ENCODE measurements around the gene SMPD3. TPM values are rescaled to one million over a fixed set of nuclear protein-coding genes. Genes with fewer than 3 reads are reported as not detected.
A peak's percentile ranks its signal among the peaks of the same experiment; 100 is the strongest.

Gene SMPD3
- total RNA-seq, 2 donors from 2014 or later: 0.19 TPM; not detected in 1

DNA sequence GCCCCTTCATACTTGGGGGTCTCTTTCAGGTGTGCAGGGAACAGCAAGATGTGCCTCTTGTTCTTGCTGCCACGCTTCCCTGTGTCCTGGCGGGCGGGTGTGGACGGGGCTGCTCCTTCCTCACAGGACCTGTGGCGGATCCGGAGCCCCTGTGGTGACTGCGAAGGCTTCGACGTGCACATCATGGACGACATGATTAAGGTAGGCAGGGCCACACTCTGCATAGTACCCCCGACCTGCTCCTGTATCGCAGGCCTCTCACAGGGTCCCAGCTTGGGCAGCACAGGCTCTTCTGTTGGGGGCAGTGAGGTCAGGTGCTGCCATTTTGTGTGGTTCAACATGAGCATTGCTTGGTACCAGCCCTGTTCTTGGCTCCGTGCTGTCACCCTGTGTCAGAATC, 94.9 kb downstream of the SMPD3 start:
- no peak overlapping the region for H3K4me3 Mint-ChIP-seq
- ATAC-seq (replicated peaks in 1 of 2) (no peak), DNase-seq (no peak)
- peaks cover 10 to 39% of the 10 kb centered on the region in 2 donors for H3K36me3 Mint-ChIP-seq (ENCODE audit: insufficient read depth in 2 of 2)
- H3K27ac Mint-ChIP-seq: no peak overlapping the region
- no peaks in the 10 kb centered on the region for H3K9me3 Mint-ChIP-seq
- no peaks in the 10 kb centered on the region for H3K27me3 Mint-ChIP-seq (ENCODE audit: low read depth)
- H3K4me1 Mint-ChIP-seq (ENCODE audit: low read depth): peaks cover 33% of the 10 kb centered on the region

DNA sequence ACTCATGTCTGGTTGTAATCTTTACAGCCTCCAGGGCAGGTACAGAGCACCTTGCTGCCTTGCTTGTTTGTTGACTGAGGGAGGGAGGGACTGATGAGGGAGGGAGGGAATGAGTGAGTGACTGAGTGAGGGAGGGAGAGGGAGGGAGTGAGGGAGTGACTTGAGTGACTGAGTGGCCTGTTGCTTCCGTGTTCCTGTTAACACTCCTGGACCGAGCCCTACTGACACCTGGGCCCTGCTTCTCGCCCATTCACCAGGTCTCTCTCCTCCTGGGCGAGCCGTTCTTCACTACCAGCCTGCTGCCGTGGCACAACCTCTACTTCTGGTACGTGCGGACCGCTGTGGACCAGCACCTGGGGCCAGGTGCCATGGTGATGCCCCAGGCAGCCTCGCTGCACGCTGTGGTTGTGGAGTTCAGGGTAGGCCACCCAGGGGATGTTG, 96.3 kb downstream of the SMPD3 start:
- H3K4me3 Mint-ChIP-seq: no peak overlapping the region
- ATAC-seq (replicated peaks in 1 of 2) (no peak), DNase-seq (no peak)
- no peak overlapping the region for H3K27ac Mint-ChIP-seq
- peaks cover 25% of the 10 kb centered on the region for H3K4me1 Mint-ChIP-seq (ENCODE audit: low read depth)
- H3K9me3 Mint-ChIP-seq: no peaks in the 10 kb centered on the region
- no peaks in the 10 kb centered on the region for H3K27me3 Mint-ChIP-seq (ENCODE audit: low read depth)
- H3K36me3 Mint-ChIP-seq (ENCODE audit: insufficient read depth in 2 of 2): peaks cover 10 to 40% of the 10 kb centered on the region in 2 donors

DNA sequence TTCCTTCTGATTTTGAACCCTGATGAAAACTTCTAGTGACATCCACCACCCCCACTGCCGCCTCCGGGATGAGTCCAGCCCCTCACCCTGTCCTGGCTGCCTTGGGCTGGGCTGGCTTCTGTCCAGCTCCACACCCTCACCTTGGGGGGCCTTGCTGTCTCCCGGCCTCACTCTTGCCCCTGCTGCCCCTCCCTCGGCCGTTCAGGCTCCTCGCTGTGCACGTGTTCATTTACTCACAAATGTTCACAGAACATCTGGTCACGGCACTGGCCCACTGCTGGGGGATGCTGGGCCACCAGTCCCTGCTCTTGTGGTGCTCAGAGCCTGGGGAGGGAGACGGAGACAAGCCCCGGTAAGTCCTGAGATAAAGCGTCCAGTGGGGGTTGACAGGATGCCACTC, 96.8 kb downstream of the SMPD3 start:
- Mint-ChIP-seq H3K9me3 (no peaks in the 10 kb centered on the region), H3K4me1 (ENCODE audit: low read depth) (peaks cover 20% of the 10 kb centered on the region), H3K27ac (no peak overlapping the region), H3K27me3 (ENCODE audit: low read depth) (no peaks in the 10 kb centered on the region), H3K36me3 (ENCODE audit: insufficient read depth in 2 of 2) (peaks cover 10 to 39% of the 10 kb centered on the region in 2 donors), H3K4me3 (no peak overlapping the region)
- DNase-seq (no peak), ATAC-seq (replicated peaks in 1 of 2) (no peak)

DNA sequence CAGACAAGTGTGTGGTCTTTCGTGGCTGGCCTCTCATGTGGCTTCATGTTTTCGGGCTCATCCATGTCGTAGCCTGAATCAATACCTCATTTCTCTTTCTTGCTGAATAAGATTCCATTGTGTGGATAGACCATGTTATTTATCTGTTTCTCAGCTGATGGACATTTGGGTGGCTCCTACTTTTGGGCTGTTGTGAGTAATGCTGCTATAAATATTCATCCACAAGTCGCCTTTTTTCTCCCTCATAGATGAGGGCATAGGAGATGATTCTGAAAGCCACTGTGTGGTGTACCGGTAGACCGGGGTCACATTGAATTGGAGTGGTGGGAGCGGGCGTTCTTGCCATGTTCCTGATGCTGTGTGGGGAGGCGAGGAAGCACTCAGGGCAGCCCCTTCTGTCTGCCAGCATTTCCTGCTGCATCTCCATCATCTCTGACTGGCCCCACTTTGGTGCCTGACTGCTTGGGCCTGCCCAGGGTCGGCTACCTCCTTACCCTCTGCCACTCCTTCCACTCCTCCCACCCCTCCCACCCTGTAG, 97.4 kb downstream of the SMPD3 start:
- Mint-ChIP-seq H3K9me3 (no peaks in the 10 kb centered on the region), H3K4me1 (ENCODE audit: low read depth) (peaks cover 14% of the 10 kb centered on the region), H3K36me3 (ENCODE audit: insufficient read depth in 2 of 2) (peaks cover 10 to 40% of the 10 kb centered on the region in 2 donors), H3K27ac (no peak overlapping the region), H3K27me3 (ENCODE audit: low read depth) (no peaks in the 10 kb centered on the region), H3K4me3 (no peak overlapping the region)
- DNase-seq (no peak), ATAC-seq (replicated peaks in 1 of 2) (no peak)

DNA sequence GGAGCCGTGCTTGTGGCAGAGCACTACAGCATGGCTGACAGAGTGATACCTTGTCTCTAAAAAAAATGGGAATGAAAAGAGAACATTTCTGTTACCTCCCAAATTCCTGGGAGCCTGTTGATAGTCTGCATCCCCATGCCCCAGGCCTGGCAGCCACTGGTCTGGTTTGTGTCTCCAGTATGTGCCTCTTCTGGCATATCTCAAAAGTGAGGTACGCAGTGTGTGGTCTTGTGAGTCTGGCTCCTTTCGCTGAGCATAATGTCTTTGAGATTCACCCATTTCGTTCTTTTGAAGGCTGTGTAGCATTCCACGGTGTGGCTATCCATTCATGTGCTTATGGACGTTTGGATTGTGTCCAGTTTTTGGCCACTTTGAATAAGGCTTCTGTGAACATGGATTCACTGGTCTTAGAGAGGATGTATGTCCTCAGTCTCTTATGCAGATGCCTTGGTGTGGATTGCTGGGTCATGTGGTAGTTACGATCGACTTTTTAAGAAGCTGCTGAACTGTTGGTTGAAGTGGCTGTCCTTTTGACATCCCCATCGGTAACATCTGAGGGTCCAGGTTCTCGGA, 98.4 kb downstream of the SMPD3 start:
- no peak overlapping the region for H3K27ac Mint-ChIP-seq
- no peaks in the 10 kb centered on the region for H3K9me3 Mint-ChIP-seq
- no peaks in the 10 kb centered on the region for H3K27me3 Mint-ChIP-seq (ENCODE audit: low read depth)
- no peak overlapping the region for H3K4me3 Mint-ChIP-seq
- peaks cover 9% of the 10 kb centered on the region for H3K4me1 Mint-ChIP-seq (ENCODE audit: low read depth)
- no peak for DNase-seq
- no peak for ATAC-seq (replicated peaks in 1 of 2)
- peaks cover 6 to 38% of the 10 kb centered on the region in 2 donors for H3K36me3 Mint-ChIP-seq (ENCODE audit: insufficient read depth in 2 of 2)

DNA sequence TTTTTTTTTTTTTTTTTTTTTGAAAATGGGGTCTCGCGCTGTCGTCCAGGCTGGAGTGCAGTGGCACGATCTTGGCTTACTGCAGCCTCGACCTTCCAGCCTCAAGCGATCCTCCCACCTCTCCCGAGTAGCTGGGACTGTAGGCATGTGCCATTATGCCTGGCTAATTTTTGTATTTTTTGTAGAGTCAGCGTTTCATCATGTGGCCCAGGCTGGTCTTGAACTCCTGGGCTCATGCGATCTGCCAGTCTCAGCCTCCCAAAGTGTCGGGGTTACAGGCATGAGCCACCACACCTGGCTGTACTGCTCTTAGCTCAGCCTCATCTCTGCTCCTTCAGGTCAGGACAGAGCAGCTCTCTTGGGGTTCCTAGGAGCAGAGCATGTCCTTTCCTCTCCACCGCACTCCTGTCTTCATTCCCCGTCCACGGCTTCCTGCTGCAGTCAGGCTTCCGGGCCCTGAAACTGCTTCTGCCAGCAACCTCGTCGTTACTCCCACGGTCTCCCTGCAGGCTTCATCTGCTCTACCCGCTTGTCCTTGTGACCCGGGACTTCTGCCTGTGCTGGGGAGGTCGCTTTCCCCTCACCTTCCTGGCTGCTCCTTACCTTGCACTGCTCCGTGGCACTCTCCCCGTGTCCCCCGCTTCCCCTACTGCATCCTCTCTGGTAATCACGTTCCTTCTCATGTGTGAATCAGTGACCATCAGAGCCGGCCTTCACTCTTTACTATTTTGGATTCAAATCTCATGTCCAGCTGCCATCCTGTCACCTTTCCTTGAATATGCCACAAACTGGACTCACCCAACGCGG, 99.5 kb downstream of the SMPD3 start:
- DNase-seq: no peak
- Mint-ChIP-seq H3K4me1 (ENCODE audit: low read depth) (peaks cover 4% of the 10 kb centered on the region), H3K27ac (no peak overlapping the region), H3K36me3 (ENCODE audit: insufficient read depth in 2 of 2) (peaks cover 7 to 31% of the 10 kb centered on the region in 2 donors), H3K27me3 (ENCODE audit: low read depth) (no peaks in the 10 kb centered on the region), H3K4me3 (no peak overlapping the region), H3K9me3 (no peaks in the 10 kb centered on the region)
- no peak for ATAC-seq (replicated peaks in 1 of 2)

DNA sequence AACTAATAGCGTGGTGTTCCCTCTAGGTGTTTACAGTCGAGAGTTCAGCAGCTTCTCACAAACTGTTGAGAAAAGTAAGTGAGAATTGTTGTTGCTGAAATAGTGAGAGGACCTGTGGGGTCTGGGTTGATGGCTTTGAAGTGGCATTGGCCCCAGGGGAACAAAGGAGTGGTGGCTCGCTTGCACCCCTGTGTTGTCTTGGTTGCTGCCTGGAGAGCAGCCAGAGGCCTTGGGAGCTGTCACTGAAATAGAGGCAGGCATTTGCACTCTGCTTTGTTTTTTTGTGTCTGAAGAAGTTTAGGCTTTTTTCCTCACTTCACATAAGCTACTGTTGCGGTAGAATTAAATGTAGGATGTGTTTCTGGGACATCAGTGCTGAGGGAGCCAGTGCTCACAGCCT, 100.7 kb downstream of the SMPD3 start:
- Mint-ChIP-seq H3K4me1 (ENCODE audit: low read depth) (peaks cover 4% of the 10 kb centered on the region), H3K4me3 (no peak overlapping the region), H3K36me3 (ENCODE audit: insufficient read depth in 2 of 2) (peaks cover 7 to 31% of the 10 kb centered on the region in 2 donors), H3K27me3 (ENCODE audit: low read depth) (no peaks in the 10 kb centered on the region), H3K9me3 (no peaks in the 10 kb centered on the region), H3K27ac (no peak overlapping the region)
- DNase-seq (no peak), ATAC-seq (replicated peaks in 1 of 2) (no peak)

DNA sequence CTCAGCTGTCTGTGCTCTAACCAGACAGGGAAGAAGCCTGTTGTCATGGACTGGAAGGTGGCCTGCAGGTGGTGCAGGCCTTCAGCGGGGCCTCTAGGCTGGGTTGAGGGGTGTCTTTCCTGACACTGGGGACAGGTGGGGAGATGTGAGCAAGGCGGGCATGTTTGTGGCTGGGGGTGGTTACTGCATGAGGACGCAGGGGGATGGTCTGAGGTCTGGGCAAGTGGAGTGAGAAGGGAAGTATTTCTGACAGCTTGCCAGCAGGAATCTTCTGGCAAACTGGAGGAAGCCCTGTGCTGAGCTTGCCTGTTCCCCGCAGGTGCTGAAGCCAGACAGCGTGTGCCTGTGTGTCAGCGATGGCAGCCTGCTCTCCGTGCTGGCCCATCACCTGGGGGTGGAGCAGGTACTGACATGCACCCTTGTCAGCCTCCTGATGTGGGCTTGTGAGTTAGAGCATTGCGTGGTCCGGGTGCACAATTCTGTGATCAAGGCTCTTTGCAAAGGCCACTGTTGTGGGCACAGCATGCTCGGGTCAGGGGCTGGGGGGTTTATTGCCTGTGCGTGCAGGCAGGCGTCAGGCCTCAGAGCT, 101.3 kb downstream of the SMPD3 start:
- Mint-ChIP-seq H3K27me3 (ENCODE audit: low read depth) (no peaks in the 10 kb centered on the region), H3K36me3 (ENCODE audit: insufficient read depth in 2 of 2) (peaks cover 7 to 35% of the 10 kb centered on the region in 2 donors)

DNA sequence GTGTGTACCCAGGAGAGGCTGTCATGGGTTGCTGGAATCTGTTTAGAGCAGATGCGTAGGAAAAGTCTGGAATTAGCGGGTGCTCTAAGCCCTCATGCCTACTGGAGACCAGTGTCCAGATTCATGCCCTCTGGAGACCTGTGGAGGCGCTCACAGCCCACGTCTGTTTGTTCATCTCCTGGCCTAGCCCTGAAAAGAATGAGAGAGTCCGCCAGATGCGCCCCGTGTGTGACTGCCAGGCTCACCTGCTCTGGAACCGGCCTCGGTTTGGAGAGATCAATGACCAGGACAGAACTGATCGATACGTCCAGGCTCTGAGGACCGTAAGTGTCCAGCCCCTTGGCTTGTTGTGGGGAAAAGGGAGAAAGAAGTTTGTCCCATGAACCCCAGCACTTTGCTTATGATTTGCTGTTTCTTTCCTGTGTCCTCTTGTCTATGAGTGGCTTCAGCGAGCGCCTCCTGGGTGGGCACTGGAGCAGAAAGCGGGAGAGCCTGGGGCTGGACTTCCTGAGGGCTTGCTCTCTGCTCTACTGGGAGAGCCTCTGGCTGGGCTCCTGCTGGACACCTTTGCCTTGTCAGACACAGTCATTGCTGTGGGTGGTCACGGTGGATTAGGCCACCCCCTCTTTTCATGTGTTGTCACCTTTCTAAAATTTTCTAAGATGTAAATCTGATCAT, 102.2 kb downstream of the SMPD3 start:
- no peak for DNase-seq
- H3K9me3 Mint-ChIP-seq: no peaks in the 10 kb centered on the region
- no peak overlapping the region for H3K4me3 Mint-ChIP-seq
- H3K27me3 Mint-ChIP-seq (ENCODE audit: low read depth): no peaks in the 10 kb centered on the region
- H3K4me1 Mint-ChIP-seq (ENCODE audit: low read depth): peaks cover 4% of the 10 kb centered on the region
- ATAC-seq (replicated peaks in 1 of 2): no peak
- no peak overlapping the region for H3K27ac Mint-ChIP-seq
- peaks cover 7 to 32% of the 10 kb centered on the region in 2 donors for H3K36me3 Mint-ChIP-seq (ENCODE audit: insufficient read depth in 2 of 2)

More for the DNA sequence above, 101.3 kb downstream of the SMPD3 start:
- Mint-ChIP-seq H3K9me3 (no peaks in the 10 kb centered on the region), H3K27ac (no peak overlapping the region), H3K4me1 (ENCODE audit: low read depth) (peaks cover 4% of the 10 kb centered on the region), H3K4me3 (no peak overlapping the region)
- DNase-seq: no peak
- ATAC-seq (replicated peaks in 1 of 2): no peak

DNA sequence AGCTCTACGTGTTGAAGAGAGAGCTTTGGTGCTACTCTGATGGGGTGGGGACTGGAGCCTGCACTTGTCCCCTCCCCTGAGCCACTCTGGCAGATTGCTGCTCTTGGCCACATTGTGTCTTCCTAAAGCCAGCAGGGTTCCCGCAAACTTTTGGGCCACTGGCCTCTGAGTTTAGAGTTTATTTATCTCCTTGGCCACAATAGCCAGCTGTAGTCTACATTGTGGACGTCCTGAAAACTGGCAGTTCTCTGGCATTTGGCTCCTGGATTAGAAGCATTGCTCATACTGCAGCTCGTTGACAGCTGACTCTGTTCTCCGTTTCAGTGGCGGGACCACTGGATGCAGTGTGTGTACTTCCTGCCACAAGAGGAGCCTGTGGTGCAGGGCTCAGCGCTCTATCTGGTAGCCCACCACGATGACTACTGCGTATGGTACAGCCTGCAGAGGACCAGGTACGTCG, 102.9 kb downstream of the SMPD3 start:
- ATAC-seq (replicated peaks in 1 of 2): peak; percentile 89 to 95
- peak; percentile 31 to 53 for DNase-seq
- Mint-ChIP-seq H3K4me1 (ENCODE audit: low read depth) (peaks cover 4% of the 10 kb centered on the region), H3K36me3 (ENCODE audit: insufficient read depth in 2 of 2) (peaks cover 10 to 38% of the 10 kb centered on the region in 2 donors), H3K27me3 (ENCODE audit: low read depth) (no peaks in the 10 kb centered on the region), H3K27ac (no peak overlapping the region), H3K9me3 (no peaks in the 10 kb centered on the region), H3K4me3 (no peak overlapping the region)

DNA sequence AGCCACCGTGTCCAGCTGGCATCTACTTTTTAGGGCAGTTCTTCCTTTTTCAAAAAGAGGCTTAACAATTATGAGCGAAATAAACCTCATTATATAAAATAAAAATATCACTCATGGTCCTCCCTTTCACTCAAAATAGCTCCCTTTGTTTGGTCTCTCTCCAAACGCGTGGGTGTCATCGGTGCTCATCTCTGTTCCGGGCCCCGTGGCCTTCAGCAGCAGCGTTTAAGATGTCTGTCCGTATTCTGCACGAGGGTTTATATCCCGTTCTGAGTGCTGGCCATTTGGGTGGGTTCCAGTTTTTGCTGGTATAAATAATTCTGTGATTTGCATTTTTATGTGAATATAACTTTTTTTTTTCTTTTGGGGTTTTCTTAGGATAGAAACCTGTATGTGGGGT, 104.1 kb downstream of the SMPD3 start:
- H3K4me1 Mint-ChIP-seq (ENCODE audit: low read depth): peaks cover 4% of the 10 kb centered on the region
- H3K9me3 Mint-ChIP-seq: no peaks in the 10 kb centered on the region
- H3K36me3 Mint-ChIP-seq (ENCODE audit: insufficient read depth in 2 of 2): peaks cover 14 to 37% of the 10 kb centered on the region in 2 donors
- H3K27ac Mint-ChIP-seq: no peak overlapping the region
- H3K27me3 Mint-ChIP-seq (ENCODE audit: low read depth): no peaks in the 10 kb centered on the region
- DNase-seq (no peak), ATAC-seq (replicated peaks in 1 of 2) (no peak)
- no peak overlapping the region for H3K4me3 Mint-ChIP-seq

DNA sequence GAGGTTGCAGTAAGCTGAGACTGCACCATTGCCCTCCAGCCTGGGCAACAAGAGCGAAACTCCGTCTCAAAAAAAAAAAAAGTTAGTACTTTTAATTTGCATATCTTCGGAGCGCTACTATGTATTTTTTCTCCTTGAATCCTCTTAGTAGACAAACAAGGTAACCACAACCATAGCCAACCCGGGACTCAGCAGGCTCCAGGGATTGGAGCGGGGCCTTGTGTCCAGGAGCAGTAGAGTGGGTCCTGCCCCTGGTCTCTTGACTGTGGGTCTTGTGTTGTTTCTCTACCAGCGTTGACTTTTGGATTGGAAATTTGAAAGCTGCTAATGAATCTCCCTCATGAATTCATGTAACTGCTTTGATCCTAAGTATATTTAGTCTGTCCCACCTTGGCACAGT, 105.2 kb downstream of the SMPD3 start:
- H3K36me3 Mint-ChIP-seq (ENCODE audit: insufficient read depth in 2 of 2): peaks cover 15 to 32% of the 10 kb centered on the region in 2 donors
- no peak for DNase-seq
- H3K27me3 Mint-ChIP-seq (ENCODE audit: low read depth): no peaks in the 10 kb centered on the region
- no peak overlapping the region for H3K4me3 Mint-ChIP-seq
- no peaks in the 10 kb centered on the region for H3K9me3 Mint-ChIP-seq
- ATAC-seq (replicated peaks in 1 of 2): no peak
- H3K4me1 Mint-ChIP-seq (ENCODE audit: low read depth): peaks cover 4% of the 10 kb centered on the region
- no peak overlapping the region for H3K27ac Mint-ChIP-seq

DNA sequence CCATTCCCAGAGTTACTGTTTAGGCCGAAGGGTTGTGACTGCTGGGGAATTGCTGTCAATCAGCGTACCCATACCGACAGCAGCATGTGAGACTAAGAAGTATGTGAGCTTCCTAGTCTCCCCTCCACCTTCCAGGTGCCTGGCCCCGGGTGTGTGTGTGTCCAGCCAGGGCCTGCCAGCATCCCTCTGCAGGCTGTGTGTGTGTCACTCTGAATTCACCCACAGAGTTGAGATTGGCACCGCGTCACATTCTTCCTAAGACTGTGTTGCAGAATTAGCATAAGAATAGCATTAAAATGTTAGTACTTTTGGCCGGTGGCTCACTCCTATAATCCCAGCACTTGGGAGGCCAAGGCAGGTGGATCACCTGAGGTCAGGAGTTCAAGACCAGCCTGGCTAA, 105.7 kb downstream of the SMPD3 start:
- Mint-ChIP-seq H3K9me3 (no peaks in the 10 kb centered on the region), H3K36me3 (ENCODE audit: insufficient read depth in 2 of 2) (peaks cover 18 to 33% of the 10 kb centered on the region in 2 donors), H3K27ac (no peak overlapping the region), H3K27me3 (ENCODE audit: low read depth) (no peaks in the 10 kb centered on the region), H3K4me1 (ENCODE audit: low read depth) (peaks cover 4% of the 10 kb centered on the region), H3K4me3 (no peak overlapping the region)
- no peak for ATAC-seq (replicated peaks in 1 of 2)
- no peak for DNase-seq

Measured in activated T-cell treated with anti-CD3 and anti-CD28 coated beads, Interleukin-2, amount 50 U/mL, for 72 hours (primary cell).